Measurements from ENCODE around the gene SLC6A18.

SLC6A18 gene

GRCh38 chr5:1225081-1225480, at the start of gene SLC6A18:
SLC6A18 (plus strand) TSS chr5:1225381; CDS start chr5:1225478, 97 bp downstream.
- DNase-seq (ENCODE audit: low read depth in 1 of 2, low spot score in 1 of 2), result no peak

- no peak for DNase-seq (ENCODE audit: low read depth in 1 of 2, low spot score in 1 of 2)
Measured at GRCh38 chr5:1175801-1176472, 49.2 kb upstream of the SLC6A18 start.

GRCh38 chr5:1176473-1177391, 48.4 kb upstream of the SLC6A18 start:
- no peak for DNase-seq (ENCODE audit: low read depth in 1 of 2, low spot score in 1 of 2)

GRCh38 chr5:1177826-1178528, 47.2 kb upstream of the SLC6A18 start:
- no peak for DNase-seq (ENCODE audit: low read depth in 1 of 2, low spot score in 1 of 2)

GRCh38 chr5:1178529-1179382, 46.4 kb upstream of the SLC6A18 start:
- no peak for DNase-seq (ENCODE audit: low read depth in 1 of 2, low spot score in 1 of 2)

GRCh38 chr5:1179383-1179715, 45.8 kb upstream of the SLC6A18 start:
- no peak for DNase-seq (ENCODE audit: low read depth in 1 of 2, low spot score in 1 of 2)

GRCh38 chr5:1180096-1180495, 45.1 kb upstream of the SLC6A18 start:
- no peak for DNase-seq (ENCODE audit: low read depth in 1 of 2, low spot score in 1 of 2)

- DNase-seq (ENCODE audit: low read depth in 1 of 2, low spot score in 1 of 2), result no peak
Measured at GRCh38 chr5:1180841-1181271, 44.3 kb upstream of the SLC6A18 start.

- DNase-seq (ENCODE audit: low read depth in 1 of 2, low spot score in 1 of 2), result no peak
Measured at GRCh38 chr5:1181451-1182359, 43.5 kb upstream of the SLC6A18 start.

GRCh38 chr5:1182360-1182632, 42.9 kb upstream of the SLC6A18 start:
- no peak for DNase-seq (ENCODE audit: low read depth in 1 of 2, low spot score in 1 of 2)

- DNase-seq (ENCODE audit: low read depth in 1 of 2, low spot score in 1 of 2), result no peak
Measured at GRCh38 chr5:1182633-1183423, 42.4 kb upstream of the SLC6A18 start.

- no peak for DNase-seq (ENCODE audit: low read depth in 1 of 2, low spot score in 1 of 2)
Measured at GRCh38 chr5:1183424-1184162, 41.6 kb upstream of the SLC6A18 start.

GRCh38 chr5:1184163-1184470, 41.1 kb upstream of the SLC6A18 start:
- no peak for DNase-seq (ENCODE audit: low read depth in 1 of 2, low spot score in 1 of 2)

- no peak for DNase-seq (ENCODE audit: low read depth in 1 of 2, low spot score in 1 of 2)
Measured at GRCh38 chr5:1184481-1184880, 40.7 kb upstream of the SLC6A18 start.

- no peak for DNase-seq (ENCODE audit: low read depth in 1 of 2, low spot score in 1 of 2)
Measured at GRCh38 chr5:1185038-1185627, 40.0 kb upstream of the SLC6A18 start.

GRCh38 chr5:1185629-1186350, 39.4 kb upstream of the SLC6A18 start:
- no peak for DNase-seq (ENCODE audit: low read depth in 1 of 2, low spot score in 1 of 2)

GRCh38 chr5:1186351-1187233, 38.6 kb upstream of the SLC6A18 start:
- no peak for DNase-seq (ENCODE audit: low read depth in 1 of 2, low spot score in 1 of 2)
